Measurements from ENCODE around the gene E2F6. TPM values are rescaled to one million over a fixed set of nuclear protein-coding genes. Genes with fewer than 3 reads are reported as not detected.

The E2F6 gene
- total and polyA plus RNA-seq, 2 of the 13 experiments (the other 11 are each of a cell fraction or from before 2014, with no cell fraction given), result 27.3 to 36.0 TPM

DNA sequence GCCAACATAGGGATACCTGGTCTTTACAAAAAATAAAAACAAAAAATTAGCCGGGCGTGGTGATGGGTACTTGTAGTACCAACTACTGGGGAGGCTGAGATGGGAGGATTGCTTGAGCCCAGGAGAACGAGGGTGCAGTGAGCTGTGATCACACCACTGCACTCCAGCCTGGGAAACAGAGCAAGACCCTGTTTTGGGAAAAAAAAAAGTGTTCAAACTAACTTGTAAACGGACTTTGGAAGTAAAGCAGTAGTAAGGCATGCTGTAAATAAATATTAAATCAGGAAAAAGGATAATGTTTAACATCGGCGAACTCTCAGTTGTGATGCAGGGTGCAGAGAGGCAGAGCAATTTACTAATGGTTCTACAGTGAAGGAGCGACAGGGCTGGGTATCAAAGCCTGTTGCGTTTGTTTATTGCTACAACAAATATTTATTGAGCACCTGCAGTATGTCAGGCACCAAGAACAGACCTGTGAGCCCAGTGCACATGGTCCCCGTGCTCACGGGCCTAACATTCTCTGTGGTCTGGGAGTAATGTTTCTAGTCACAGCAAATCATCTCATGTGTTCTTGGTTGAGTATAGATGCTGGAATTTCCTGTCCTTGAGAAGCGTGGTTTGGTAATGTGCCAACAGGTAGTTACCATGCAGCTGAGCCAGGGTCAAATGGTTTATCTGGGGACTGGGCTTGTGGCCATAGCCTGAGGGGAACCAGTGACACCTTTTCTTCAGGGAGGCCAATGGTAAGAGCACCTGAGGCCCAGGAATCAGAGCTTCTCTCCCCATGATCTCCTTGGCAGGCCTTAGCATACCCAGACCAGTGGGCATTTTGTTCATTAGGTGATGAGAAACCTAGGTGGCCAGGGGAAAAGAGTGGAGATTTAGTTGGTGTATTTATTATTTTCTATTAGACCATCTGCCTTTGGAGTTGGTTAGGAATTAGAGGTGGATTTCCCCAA, 40.0 kb upstream of the E2F6 start (continued):
- TF ChIP-seq, protein P1, sequence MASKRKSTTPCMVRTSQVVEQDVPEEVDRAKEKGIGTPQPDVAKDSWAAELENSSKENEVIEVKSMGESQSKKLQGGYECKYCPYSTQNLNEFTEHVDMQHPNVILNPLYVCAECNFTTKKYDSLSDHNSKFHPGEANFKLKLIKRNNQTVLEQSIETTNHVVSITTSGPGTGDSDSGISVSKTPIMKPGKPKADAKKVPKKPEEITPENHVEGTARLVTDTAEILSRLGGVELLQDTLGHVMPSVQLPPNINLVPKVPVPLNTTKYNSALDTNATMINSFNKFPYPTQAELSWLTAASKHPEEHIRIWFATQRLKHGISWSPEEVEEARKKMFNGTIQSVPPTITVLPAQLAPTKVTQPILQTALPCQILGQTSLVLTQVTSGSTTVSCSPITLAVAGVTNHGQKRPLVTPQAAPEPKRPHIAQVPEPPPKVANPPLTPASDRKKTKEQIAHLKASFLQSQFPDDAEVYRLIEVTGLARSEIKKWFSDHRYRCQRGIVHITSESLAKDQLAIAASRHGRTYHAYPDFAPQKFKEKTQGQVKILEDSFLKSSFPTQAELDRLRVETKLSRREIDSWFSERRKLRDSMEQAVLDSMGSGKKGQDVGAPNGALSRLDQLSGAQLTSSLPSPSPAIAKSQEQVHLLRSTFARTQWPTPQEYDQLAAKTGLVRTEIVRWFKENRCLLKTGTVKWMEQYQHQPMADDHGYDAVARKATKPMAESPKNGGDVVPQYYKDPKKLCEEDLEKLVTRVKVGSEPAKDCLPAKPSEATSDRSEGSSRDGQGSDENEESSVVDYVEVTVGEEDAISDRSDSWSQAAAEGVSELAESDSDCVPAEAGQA (IDR thresholded peaks at IDR 0.05; ENCODE audit: low read depth), result 0 out of 2 replicates have a peak, but pooled peaks have one; percentile 46
- TF ChIP-seq, protein P1 (CRISPR knock-in tag; IDR thresholded peaks at IDR 0.05; ENCODE audit: borderline replicate concordance), result no peak; the same call in 1 of the 2 replicates
- TF ChIP-seq ZNF33B (CRISPR knock-in tag; IDR thresholded peaks at IDR 0.05) (peak; percentile 52), DNMT3B (CRISPR knock-in tag; conservative IDR thresholded peaks at IDR 0.05) (peak; percentile 87; the same call in 1 of the 2 replicates), ZNF441 (CRISPR knock-in tag; IDR thresholded peaks at IDR 0.05; ENCODE audit: borderline replicate concordance) (0 out of 2 replicates have a peak, but pooled peaks have one; percentile 25), ZSCAN22 (CRISPR knock-in tag; IDR thresholded peaks at IDR 0.05) (0 out of 2 replicates have a peak, but pooled peaks have one; percentile 47), ZNF567 (CRISPR knock-in tag; IDR thresholded peaks at IDR 0.05; ENCODE audit: borderline replicate concordance) (0 out of 2 replicates have a peak, but pooled peaks have one; percentile 82), NCOA2 (CRISPR knock-in tag; IDR thresholded peaks at IDR 0.05) (peak; percentile 91), ZNF562 (CRISPR knock-in tag; IDR thresholded peaks at IDR 0.05; ENCODE audit: borderline replicate concordance) (no peak)
- TF ChIP-seq, protein P2, sequence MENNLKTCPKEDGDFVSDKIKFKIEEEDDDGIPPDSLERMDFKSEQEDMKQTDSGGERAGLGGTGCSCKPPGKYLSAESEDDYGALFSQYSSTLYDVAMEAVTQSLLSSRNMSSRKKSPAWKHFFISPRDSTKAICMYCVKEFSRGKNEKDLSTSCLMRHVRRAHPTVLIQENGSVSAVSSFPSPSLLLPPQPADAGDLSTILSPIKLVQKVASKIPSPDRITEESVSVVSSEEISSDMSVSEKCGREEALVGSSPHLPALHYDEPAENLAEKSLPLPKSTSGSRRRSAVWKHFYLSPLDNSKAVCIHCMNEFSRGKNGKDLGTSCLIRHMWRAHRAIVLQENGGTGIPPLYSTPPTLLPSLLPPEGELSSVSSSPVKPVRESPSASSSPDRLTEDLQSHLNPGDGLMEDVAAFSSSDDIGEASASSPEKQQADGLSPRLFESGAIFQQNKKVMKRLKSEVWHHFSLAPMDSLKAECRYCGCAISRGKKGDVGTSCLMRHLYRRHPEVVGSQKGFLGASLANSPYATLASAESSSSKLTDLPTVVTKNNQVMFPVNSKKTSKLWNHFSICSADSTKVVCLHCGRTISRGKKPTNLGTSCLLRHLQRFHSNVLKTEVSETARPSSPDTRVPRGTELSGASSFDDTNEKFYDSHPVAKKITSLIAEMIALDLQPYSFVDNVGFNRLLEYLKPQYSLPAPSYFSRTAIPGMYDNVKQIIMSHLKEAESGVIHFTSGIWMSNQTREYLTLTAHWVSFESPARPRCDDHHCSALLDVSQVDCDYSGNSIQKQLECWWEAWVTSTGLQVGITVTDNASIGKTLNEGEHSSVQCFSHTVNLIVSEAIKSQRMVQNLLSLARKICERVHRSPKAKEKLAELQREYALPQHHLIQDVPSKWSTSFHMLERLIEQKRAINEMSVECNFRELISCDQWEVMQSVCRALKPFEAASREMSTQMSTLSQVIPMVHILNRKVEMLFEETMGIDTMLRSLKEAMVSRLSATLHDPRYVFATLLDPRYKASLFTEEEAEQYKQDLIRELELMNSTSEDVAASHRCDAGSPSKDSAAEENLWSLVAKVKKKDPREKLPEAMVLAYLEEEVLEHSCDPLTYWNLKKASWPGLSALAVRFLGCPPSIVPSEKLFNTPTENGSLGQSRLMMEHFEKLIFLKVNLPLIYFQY (CRISPR knock-in tag; IDR thresholded peaks at IDR 0.05; ENCODE audit: borderline replicate concordance), result peak; percentile 46; the same call in 1 of the 2 replicates
- TF ChIP-seq, protein P3, sequence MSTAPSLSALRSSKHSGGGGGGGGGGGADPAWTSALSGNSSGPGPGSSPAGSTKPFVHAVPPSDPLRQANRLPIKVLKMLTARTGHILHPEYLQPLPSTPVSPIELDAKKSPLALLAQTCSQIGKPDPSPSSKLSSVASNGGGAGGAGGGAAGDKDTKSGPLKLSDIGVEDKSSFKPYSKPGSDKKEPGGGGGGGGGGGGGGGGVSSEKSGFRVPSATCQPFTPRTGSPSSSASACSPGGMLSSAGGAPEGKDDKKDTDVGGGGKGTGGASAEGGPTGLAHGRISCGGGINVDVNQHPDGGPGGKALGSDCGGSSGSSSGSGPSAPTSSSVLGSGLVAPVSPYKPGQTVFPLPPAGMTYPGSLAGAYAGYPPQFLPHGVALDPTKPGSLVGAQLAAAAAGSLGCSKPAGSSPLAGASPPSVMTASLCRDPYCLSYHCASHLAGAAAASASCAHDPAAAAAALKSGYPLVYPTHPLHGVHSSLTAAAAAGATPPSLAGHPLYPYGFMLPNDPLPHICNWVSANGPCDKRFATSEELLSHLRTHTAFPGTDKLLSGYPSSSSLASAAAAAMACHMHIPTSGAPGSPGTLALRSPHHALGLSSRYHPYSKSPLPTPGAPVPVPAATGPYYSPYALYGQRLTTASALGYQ (CRISPR knock-in tag; IDR thresholded peaks at IDR 0.05), result 0 out of 2 replicates have a peak, but pooled peaks have one; percentile 74
- TF ChIP-seq, protein P4, sequence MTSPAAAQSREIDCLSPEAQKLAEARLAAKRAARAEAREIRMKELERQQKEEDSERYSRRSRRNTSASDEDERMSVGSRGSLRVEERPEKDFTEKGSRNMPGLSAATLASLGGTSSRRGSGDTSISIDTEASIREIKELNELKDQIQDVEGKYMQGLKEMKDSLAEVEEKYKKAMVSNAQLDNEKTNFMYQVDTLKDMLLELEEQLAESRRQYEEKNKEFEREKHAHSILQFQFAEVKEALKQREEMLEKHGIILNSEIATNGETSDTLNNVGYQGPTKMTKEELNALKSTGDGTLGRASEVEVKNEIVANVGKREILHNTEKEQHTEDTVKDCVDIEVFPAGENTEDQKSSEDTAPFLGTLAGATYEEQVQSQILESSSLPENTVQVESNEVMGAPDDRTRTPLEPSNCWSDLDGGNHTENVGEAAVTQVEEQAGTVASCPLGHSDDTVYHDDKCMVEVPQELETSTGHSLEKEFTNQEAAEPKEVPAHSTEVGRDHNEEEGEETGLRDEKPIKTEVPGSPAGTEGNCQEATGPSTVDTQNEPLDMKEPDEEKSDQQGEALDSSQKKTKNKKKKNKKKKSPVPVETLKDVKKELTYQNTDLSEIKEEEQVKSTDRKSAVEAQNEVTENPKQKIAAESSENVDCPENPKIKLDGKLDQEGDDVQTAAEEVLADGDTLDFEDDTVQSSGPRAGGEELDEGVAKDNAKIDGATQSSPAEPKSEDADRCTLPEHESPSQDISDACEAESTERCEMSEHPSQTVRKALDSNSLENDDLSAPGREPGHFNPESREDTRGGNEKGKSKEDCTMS (CRISPR knock-in tag; conservative IDR thresholded peaks at IDR 0.05), result no peak

All from HepG2 (cell line).